Measurements from ENCODE around the gene FCRLB.
"Not testable (repeated sequence)": the region's sequence is repeated elsewhere in the genome, so short reads cannot be mapped to it uniquely, and the experiment has no call there.

Gene FCRLB

DNA sequence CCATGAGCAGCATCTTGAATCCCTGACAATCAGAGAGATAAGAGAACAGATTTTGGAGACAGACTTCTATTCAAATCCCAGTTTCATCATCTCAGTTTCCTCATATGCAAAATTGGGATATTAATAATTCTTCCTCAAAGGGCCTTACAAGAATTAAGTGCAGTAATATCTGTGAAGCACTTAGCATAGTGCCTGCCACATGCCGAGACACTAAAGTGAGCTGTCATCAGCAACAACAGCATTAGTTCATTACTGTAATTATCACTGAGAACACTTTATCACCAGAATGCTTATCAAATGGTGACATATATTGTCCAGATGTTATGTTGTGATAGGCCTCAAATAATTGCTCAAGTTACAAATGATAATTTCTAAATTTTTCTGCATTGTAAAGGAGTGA lies 922 bp upstream of the FCRLB start:
- no peak for DNase-seq

DNA sequence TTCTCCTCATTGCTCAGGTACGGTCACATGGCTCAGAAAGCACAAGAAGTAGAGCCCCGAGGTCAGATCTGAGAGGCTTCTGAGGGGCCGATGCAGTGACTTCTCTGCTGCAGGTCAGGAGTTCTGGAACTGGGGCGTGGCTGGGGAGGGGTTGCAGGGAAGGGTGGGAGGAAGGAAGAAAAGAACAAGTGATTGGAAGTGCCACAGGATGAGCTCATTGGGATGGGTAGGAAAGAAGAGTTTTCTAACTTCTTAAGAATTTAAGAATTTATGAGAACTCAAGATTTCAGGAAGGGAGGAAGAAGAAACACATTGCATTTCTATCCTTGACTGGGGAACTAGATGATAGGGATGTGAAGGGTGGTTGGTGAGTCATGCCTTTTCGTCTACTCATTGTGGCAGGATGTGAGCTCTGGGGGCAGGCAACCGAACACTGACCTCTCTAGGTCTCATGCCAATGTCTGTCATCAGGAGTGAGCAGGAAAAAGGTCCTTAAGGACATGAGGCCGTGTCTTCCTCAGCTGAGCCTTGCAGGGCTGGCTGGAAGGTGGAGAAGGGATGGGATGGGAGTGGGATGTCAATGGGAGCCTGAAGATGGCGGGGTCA lies 497 bp downstream of the FCRLB start:
- no peak for DNase-seq

DNA sequence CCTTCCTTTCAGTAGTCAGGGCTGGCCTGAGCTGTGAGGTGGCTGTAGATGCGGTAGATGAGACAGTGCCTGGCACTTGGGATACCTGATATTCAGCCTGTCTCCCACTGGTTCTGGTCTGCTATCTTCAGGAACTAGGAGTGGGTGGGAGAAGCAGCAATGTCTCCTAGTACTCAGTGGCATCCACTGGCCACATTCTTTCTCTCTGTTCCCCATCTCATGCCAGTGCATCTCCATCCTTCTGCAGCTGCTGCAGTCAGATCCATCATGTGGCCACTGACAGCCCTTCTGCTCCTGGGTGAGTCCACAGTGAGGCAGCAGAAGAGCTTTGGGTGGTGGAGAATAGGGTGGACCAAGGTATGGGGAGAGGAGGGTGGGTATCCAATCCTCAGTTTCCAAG lies 1.1 kb downstream of the FCRLB start:
- no peak for DNase-seq

GRCh38 chr1:161723459-161724141 lies 2.3 kb downstream of the FCRLB start:
- no peak for DNase-seq

DNA sequence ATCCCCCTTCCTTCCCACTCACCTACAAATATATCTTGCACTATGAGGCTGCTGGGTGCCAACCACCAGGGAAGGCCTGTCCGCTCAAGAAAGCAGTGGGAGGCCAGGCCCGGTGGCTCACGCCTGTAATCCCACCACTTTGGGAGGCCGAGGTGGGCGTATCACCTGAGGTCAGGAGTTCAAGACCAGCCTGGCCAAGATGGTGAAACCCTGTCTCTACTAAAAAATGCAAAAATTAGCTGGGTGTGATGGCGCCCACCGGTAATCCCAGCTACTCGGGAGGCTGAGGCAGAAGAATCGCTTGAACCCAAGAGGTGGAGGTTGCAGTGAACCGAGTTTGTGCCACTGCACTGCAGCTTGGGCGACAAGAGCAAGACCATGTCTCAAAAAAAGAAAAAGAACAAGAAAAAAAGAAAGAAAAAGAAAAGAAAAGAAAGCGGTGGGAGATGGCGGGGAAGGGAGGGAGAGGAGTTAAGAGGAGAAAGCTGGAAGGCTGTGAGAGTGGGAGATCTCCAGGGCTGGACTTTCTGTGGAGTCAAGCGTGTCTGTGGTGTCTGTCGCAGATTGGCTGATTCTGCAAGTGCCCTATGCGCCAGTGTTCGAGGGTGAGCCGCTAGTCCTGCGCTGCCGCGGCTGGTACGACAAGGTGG lies 4.0 kb downstream of the FCRLB start:
- DNase-seq: not testable (repeated sequence)

GRCh38 chr1:161725908-161726472 lies 4.6 kb downstream of the FCRLB start:
- DNase-seq: no peak

- peak; percentile 41 for DNase-seq
These were observed 5.3 kb downstream of the FCRLB start for GRCh38 chr1:161726473-161727255.

DNA sequence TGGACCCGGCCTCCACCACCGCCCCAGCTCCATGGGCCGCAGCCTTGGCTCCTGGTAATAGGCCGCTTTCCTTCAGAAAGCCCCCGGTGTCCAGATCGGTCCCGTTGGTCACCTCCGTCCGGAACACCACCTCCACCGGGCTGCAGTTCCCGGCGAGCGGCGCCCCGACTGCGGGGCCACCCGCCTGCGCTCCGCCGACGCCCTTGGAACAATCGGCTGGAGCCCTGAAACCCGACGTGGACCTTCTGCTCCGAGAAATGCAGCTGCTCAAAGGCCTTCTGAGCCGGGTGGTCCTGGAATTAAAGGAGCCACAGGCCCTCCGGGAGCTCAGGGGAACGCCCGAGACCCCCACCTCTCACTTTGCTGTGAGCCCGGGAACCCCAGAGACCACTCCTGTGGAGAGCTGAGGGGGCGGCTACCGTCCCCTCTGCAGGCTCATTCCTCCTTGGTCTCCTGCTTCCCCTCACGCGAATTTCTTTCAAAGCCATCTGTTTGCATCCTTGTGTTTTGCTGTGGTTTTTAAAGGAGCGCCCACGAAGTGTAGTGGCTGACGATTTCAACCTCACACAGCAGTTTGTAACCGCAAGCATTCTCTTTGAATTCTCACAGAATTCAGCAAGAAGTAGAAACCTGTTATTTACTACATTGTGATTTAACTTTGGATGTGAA lies 6.0 kb downstream of the FCRLB start:
- DNase-seq: no peak

- DNase-seq: no peak
These were observed 7.3 kb downstream of the FCRLB start for GRCh38 chr1:161728376-161729226.

GRCh38 chr1:161730050-161730564 lies 8.8 kb downstream of the FCRLB start:
- no peak for DNase-seq

DNA sequence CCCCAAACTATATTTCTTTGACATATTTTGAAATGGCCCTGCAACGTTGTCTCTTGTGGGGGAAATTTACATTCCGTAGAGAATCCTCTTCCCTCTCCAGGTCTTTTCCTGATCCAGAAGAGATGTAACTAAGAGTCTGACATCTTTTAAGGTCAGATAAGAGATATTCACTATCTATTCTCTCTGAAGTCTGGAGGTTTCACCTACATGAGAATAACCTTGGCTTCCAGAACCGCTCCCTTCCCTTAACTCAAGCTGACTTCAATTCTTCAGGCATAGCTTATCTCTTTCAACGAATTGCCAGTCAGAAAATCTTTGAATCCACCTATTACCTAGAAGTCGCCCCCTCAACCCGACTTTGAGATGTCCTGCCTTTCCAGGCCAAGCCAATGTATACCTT lies 9.9 kb downstream of the FCRLB start:
- no peak for DNase-seq

- no peak for DNase-seq
These were observed 10.8 kb downstream of the FCRLB start for GRCh38 chr1:161731981-161732718.

- no peak for DNase-seq
These were observed 12.2 kb downstream of the FCRLB start for GRCh38 chr1:161733526-161733925.

GRCh38 chr1:161735837-161736236 lies 14.5 kb downstream of the FCRLB start:
- DNase-seq: no peak

- no peak for DNase-seq
These were observed 15.1 kb downstream of the FCRLB start for GRCh38 chr1:161736335-161736969.

- DNase-seq: no peak
These were observed 16.3 kb downstream of the FCRLB start for GRCh38 chr1:161737625-161738024.

GRCh38 chr1:161738627-161739287 lies 17.4 kb downstream of the FCRLB start:
- no peak for DNase-seq

DNA sequence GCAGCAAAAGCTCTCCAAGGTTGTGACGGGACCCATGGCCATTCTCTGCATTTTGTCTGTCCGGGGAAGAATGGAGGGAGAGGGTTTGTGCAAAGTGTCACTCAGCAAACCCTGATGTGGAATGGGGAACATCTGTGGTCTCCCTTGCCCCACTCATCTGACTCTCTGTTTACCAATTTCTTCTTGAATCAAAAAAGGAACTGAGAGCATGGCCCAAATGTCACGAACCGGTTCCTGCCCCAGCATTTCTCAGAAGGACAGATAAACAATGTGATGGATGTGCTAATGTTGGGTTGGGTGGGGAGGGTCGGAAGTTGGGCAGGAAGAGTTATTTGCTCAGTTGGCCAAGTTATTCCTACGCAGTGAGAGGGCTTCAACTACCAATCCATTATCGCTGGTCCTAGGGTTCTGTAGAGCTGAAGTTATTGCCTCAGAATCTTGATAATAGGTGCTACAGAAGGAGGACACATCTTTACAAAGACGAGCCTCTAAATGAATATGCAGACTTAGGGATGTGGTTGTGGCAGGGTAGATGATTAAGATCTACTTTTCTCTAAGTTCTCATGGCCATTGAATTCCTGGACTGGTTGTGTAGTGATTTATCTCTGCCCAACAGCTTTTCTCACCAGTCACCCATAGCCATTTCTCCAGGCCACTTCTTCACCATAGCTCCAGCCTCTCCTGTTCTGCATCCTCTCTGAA lies 18.7 kb downstream of the FCRLB start:
- DNase-seq: no peak

DNA sequence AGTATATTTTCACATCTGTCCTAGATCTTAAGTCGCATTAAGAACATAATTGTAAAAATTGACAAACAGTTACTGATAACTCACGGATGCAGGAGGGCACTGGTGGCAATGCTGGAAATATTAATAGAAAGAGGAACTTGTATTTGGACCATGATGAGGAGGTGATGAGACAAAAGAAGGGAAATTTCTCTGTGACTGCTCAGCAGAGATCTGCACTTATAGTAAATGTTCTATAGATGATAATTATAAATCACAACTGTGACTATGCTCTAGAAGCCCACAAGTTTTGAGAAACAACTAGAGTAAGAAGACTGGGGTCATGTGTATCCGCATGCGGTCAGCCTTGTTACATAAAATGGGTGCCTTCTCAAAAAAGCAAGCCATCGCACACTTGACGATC lies 19.6 kb downstream of the FCRLB start:
- no peak for DNase-seq
